ENCODE data around the gene CDX1. TPM values are rescaled to one million over a fixed set of nuclear protein-coding genes. Genes with fewer than 3 reads are reported as not detected.

CDX1 gene
- total RNA-seq, 1 donor from 2014 or later = 1.0 TPM

DNA sequence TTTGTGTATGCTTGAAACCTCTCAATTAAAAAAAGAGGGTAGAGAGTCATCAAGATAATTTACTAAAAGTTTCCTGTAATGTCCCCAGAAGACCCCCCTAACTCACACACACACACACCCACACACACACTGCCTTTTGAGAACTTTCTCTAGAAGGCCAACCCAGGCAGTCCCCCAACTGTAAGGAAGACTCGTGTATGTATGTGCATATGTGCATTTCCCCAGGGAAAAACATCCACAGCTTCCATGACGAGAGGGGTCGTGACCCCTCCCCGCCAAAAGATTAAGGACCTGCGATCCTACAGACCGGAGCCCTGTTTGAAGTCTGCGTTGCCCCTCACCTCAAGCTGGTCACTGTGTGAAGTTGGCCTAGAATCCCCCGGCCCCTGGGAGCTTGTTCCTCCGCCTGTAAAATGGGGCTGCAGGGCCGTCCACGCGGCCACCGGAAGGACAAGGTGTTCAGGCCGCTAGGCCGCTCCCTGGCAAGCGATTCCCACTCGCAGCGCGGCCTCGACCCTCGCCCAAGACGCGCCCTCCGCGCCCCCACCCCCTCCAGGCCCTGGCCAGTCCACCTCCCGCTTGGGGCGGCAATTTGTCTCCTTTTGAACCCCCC is 435 bp upstream of the CDX1 start:
- H3K27me3 Mint-ChIP-seq (ENCODE audit: unreplicated experiment) = peaks cover 16% of the 10 kb centered on the region
- H3K36me3 Mint-ChIP-seq (ENCODE audit: unreplicated experiment) = no peaks in the 10 kb centered on the region
- no peak overlapping the region for H3K27ac Mint-ChIP-seq (ENCODE audit: unreplicated experiment)
- H3K4me3 Mint-ChIP-seq (ENCODE audit: unreplicated experiment) = no peak overlapping the region
- no peak for DNase-seq (ENCODE audit: extremely low spot score, unreplicated experiment)
- H3K9me3 Mint-ChIP-seq (ENCODE audit: unreplicated experiment) = no peaks in the 10 kb centered on the region
- H3K4me1 Mint-ChIP-seq (ENCODE audit: unreplicated experiment) = peaks cover 29% of the 10 kb centered on the region
- TF ChIP-seq CTCF (IDR thresholded peaks at IDR 0.05) = no peak

DNA sequence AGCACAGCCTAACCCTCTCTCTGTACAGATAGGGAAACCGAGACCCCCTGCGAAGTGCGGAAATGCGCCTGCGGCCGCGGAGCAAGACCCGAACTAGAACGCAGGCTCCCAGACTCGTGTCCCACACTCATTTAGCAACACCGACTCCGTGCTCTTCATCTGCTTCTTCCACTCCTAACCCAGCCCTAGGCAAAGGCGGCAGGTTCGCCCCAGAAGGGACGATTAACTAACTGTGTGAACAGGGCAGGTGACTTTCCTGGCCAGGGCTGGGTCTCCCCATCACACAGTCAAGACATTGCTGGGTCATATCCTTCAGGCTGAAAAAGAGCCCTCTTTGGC is 903 bp downstream of the CDX1 start:
- DNase-seq (ENCODE audit: extremely low spot score, unreplicated experiment) = no peak
- TF ChIP-seq CTCF (IDR thresholded peaks at IDR 0.05) = no peak
- H3K9me3 Mint-ChIP-seq (ENCODE audit: unreplicated experiment) = no peaks in the 10 kb centered on the region
- peaks cover 18% of the 10 kb centered on the region for H3K4me1 Mint-ChIP-seq (ENCODE audit: unreplicated experiment)
- H3K4me3 Mint-ChIP-seq (ENCODE audit: unreplicated experiment) = no peak overlapping the region
- peaks cover 16% of the 10 kb centered on the region for H3K27me3 Mint-ChIP-seq (ENCODE audit: unreplicated experiment)
- no peak overlapping the region for H3K27ac Mint-ChIP-seq (ENCODE audit: unreplicated experiment)
- H3K36me3 Mint-ChIP-seq (ENCODE audit: unreplicated experiment) = no peaks in the 10 kb centered on the region

DNA sequence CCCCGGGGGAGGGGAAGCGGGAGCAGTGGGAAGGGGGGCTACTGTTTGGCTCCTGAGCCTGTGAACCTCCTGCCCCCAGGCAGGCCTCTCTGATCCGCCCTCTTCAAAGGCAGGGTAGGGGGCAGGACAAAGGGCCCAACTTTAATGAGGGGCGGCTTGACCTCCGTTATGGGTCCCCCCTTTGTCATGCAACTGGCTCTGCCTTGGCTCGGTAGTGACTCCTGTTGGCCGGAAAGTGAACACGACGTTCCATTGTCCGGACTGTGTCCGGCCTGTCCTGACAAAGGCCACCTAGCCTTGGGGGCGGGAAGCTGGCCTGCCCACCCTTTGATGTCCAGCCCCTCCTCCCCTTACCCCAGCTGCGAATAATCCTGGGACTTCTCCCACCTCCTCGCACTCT is 1.3 kb downstream of the CDX1 start:
- Mint-ChIP-seq H3K27me3 (ENCODE audit: unreplicated experiment) (peaks cover 16% of the 10 kb centered on the region), H3K27ac (ENCODE audit: unreplicated experiment) (no peak overlapping the region), H3K9me3 (ENCODE audit: unreplicated experiment) (no peaks in the 10 kb centered on the region), H3K4me1 (ENCODE audit: unreplicated experiment) (peaks cover 18% of the 10 kb centered on the region), H3K36me3 (ENCODE audit: unreplicated experiment) (no peaks in the 10 kb centered on the region), H3K4me3 (ENCODE audit: unreplicated experiment) (no peak overlapping the region)
- peak; percentile 11 for TF ChIP-seq CTCF (IDR thresholded peaks at IDR 0.05)
- no peak for DNase-seq (ENCODE audit: extremely low spot score, unreplicated experiment)

DNA sequence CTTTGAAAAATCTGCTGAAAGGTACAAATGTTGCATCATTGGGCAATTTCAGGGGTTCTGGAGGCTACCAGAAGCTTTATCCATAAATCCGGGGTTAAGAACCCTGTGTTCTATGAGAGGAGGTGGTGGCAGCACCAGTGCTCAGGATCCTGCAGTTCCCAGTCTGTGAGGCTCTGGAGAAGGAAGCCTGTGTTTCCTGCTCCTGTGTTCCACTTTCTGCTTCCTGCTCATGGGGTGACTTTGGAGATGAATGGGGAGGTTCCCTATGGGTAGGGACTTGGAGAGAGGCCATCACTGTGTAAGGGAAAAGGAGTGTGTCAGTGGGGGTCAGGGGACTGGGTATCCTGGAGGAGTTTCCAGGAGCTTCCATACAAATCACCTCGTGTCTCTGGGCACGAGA is 2.3 kb downstream of the CDX1 start:
- peaks cover 13% of the 10 kb centered on the region for H3K4me1 Mint-ChIP-seq (ENCODE audit: unreplicated experiment)
- no peaks in the 10 kb centered on the region for H3K9me3 Mint-ChIP-seq (ENCODE audit: unreplicated experiment)
- no peak for DNase-seq (ENCODE audit: extremely low spot score, unreplicated experiment)
- no peak for TF ChIP-seq CTCF (IDR thresholded peaks at IDR 0.05)
- H3K27ac Mint-ChIP-seq (ENCODE audit: unreplicated experiment) = no peak overlapping the region
- no peaks in the 10 kb centered on the region for H3K36me3 Mint-ChIP-seq (ENCODE audit: unreplicated experiment)
- H3K27me3 Mint-ChIP-seq (ENCODE audit: unreplicated experiment) = peaks cover 16% of the 10 kb centered on the region
- no peak overlapping the region for H3K4me3 Mint-ChIP-seq (ENCODE audit: unreplicated experiment)

GRCh38 chr5:150172145-150172544 is 5.6 kb downstream of the CDX1 start:
- Mint-ChIP-seq H3K27me3 (ENCODE audit: unreplicated experiment) (peaks cover 16% of the 10 kb centered on the region), H3K9me3 (ENCODE audit: unreplicated experiment) (no peaks in the 10 kb centered on the region), H3K4me1 (ENCODE audit: unreplicated experiment) (peaks cover 14% of the 10 kb centered on the region), H3K4me3 (ENCODE audit: unreplicated experiment) (no peak overlapping the region), H3K36me3 (ENCODE audit: unreplicated experiment) (no peaks in the 10 kb centered on the region), H3K27ac (ENCODE audit: unreplicated experiment) (no peak overlapping the region)
- DNase-seq (ENCODE audit: extremely low spot score, unreplicated experiment) = no peak
- no peak for TF ChIP-seq CTCF (IDR thresholded peaks at IDR 0.05)

All from osteocyte (in vitro differentiated cells).